Measurements from ENCODE around the gene TRPV5. TPM values are rescaled to one million over a fixed set of nuclear protein-coding genes. Genes with fewer than 3 reads are reported as not detected.
"Not testable (repeated sequence)": the region's sequence is repeated elsewhere in the genome, so short reads cannot be mapped to it uniquely, and the experiment has no call there.

Gene TRPV5
- total RNA-seq (not detected in 2 replicates), polyA plus RNA-seq (not detected in 2 replicates), polyA minus RNA-seq (ENCODE audit: low replicate concordance) (not detected in 2 replicates)
- not detected in 2 replicates for polyA plus RNA-seq (2012)

GRCh38 chr7:142933624-142934023 lies at the start of gene TRPV5:
TSS of gene TRPV5 (minus strand) at chr7:142933746. CDS start at chr7:142933459, 287 bp downstream.
- Histone ChIP-seq H3K79me2 (ENCODE audit: control insufficient read depth, insufficient read depth, low read length) (no peaks in the 10 kb centered on the region), H3K27ac (ENCODE audit: insufficient read depth, low read length) (no peak within 1 kb of the TSS), H2AFZ (ENCODE audit: low read length) (no peak within 1 kb of the TSS), H3K27me3 (ENCODE audit: control insufficient read depth, insufficient read depth, low read length) (no peaks in the 10 kb centered on the region), H4K20me1 (ENCODE audit: control insufficient read depth, extremely low read depth, insufficient read depth, low read length) (no peaks in the 10 kb centered on the region), H3K4me3 (replicated peaks in 1 of 4; ENCODE audit: control extremely low read depth in 1 of 4, insufficient read depth in 1 of 4, low read depth in 3 of 4, low read length in 4 of 4) (no peak within 1 kb of the TSS), H3K36me3 (ENCODE audit: control insufficient read depth, insufficient read depth, low read length) (no peaks in the 10 kb centered on the region), H3K9ac (ENCODE audit: insufficient read depth, low read length) (no peak within 1 kb of the TSS), H3K9me3 (ENCODE audit: control insufficient read depth, insufficient read depth, low read depth, low read length) (no peaks in the 10 kb centered on the region), H3K4me1 (ENCODE audit: control insufficient read depth, extremely low read depth, insufficient read depth, low read length) (no peaks in the 10 kb centered on the region), H3K4me2 (ENCODE audit: extremely low read depth, insufficient read depth, low read length) (no peak within 1 kb of the TSS)
- TF ChIP-seq EZH2 (IDR thresholded peaks at IDR 0.05; ENCODE audit: low read length, missing control alignments) (no peak), CTCF (conservative IDR thresholded peaks at IDR 0.05 in 1 of 2, IDR thresholded peaks at IDR 0.05 in 1 of 2; ENCODE audit: low read depth in 1 of 2, low read length in 2 of 2) (no peak)
- no peak for DNase-seq (ENCODE audit: low read depth in 2 of 2)

- not testable (repeated sequence) for H3K9ac ChIP-seq (ENCODE audit: insufficient read depth, low read length); H3K36me3 ChIP-seq (ENCODE audit: control insufficient read depth, insufficient read depth, low read length); H3K4me2 ChIP-seq (ENCODE audit: extremely low read depth, insufficient read depth, low read length); DNase-seq (ENCODE audit: low read depth in 2 of 2); H3K9me3 ChIP-seq (ENCODE audit: control insufficient read depth, insufficient read depth, low read depth, low read length); H3K79me2 ChIP-seq (ENCODE audit: control insufficient read depth, insufficient read depth, low read length); H2AFZ ChIP-seq (ENCODE audit: low read length); H3K27me3 ChIP-seq (ENCODE audit: control insufficient read depth, insufficient read depth, low read length); H3K4me3 ChIP-seq (replicated peaks in 1 of 4; ENCODE audit: control extremely low read depth in 1 of 4, insufficient read depth in 1 of 4, low read depth in 3 of 4, low read length in 4 of 4); H3K4me1 ChIP-seq (ENCODE audit: control insufficient read depth, extremely low read depth, insufficient read depth, low read length); H4K20me1 ChIP-seq (ENCODE audit: control insufficient read depth, extremely low read depth, insufficient read depth, low read length); H3K27ac ChIP-seq (ENCODE audit: insufficient read depth, low read length)
Measured at GRCh38 chr7:142978402-142978801, 44.9 kb upstream of the TRPV5 start.

- H3K4me3 ChIP-seq (replicated peaks in 1 of 4; ENCODE audit: control extremely low read depth in 1 of 4, insufficient read depth in 1 of 4, low read depth in 3 of 4, low read length in 4 of 4): no peak overlapping the region
- H4K20me1 ChIP-seq (ENCODE audit: control insufficient read depth, extremely low read depth, insufficient read depth, low read length): no peaks in the 10 kb centered on the region
- no peaks in the 10 kb centered on the region for H3K4me1 ChIP-seq (ENCODE audit: control insufficient read depth, extremely low read depth, insufficient read depth, low read length)
- H3K4me2 ChIP-seq (ENCODE audit: extremely low read depth, insufficient read depth, low read length): no peak overlapping the region
- no peaks in the 10 kb centered on the region for H3K36me3 ChIP-seq (ENCODE audit: control insufficient read depth, insufficient read depth, low read length)
- no peak overlapping the region for H2AFZ ChIP-seq (ENCODE audit: low read length)
- TF ChIP-seq EZH2 (IDR thresholded peaks at IDR 0.05; ENCODE audit: low read length, missing control alignments) (no peak), CTCF (conservative IDR thresholded peaks at IDR 0.05 in 1 of 2, IDR thresholded peaks at IDR 0.05 in 1 of 2; ENCODE audit: low read depth in 1 of 2, low read length in 2 of 2) (no peak)
- no peak for DNase-seq (ENCODE audit: low read depth in 2 of 2)
- no peak overlapping the region for H3K9ac ChIP-seq (ENCODE audit: insufficient read depth, low read length)
- H3K79me2 ChIP-seq (ENCODE audit: control insufficient read depth, insufficient read depth, low read length): no peaks in the 10 kb centered on the region
- H3K27me3 ChIP-seq (ENCODE audit: control insufficient read depth, insufficient read depth, low read length): no peaks in the 10 kb centered on the region
- no peaks in the 10 kb centered on the region for H3K9me3 ChIP-seq (ENCODE audit: control insufficient read depth, insufficient read depth, low read depth, low read length)
- no peak overlapping the region for H3K27ac ChIP-seq (ENCODE audit: insufficient read depth, low read length)
Measured at GRCh38 chr7:142974626-142975025, 41.1 kb upstream of the TRPV5 start.

All from fibroblast of lung (primary cell).